Neural cell (in vitro differentiated cells): ENCODE measurements around the gene UGT3A2.

Experiments used
- CTCF ChIP-seq: fragments of 450-650 bp; IDR thresholded peaks from 2 replicates; pipeline ENCODE4 v1.5.1; 2014; ENCODE audit warnings: antibody characterized with exemption, mild to moderate bottlenecking, moderate library complexity; ENCODE audit not compliant: poor library complexity, severe bottlenecking
- EP300 ChIP-seq: fragments of 450-650 bp; conservative IDR thresholded peaks from 2 replicates; pipeline ENCODE4 v1.6.1; 2014; ENCODE audit warnings: antibody characterized with exemption, mild to moderate bottlenecking, moderate library complexity; ENCODE audit not compliant: poor library complexity, severe bottlenecking
- EZH2 ChIP-seq: fragments of 200-600, 300-800 bp; shearing (Covaris generic), sonication (generic); IDR thresholded peaks from 2 replicates; pipeline ENCODE4 v1.6.1; 2014; ENCODE audit warnings: antibody characterized with exemption, low read length, borderline replicate concordance, mild to moderate bottlenecking; ENCODE audit not compliant: insufficient read depth, poor library complexity, severe bottlenecking
- POLR2AphosphoS5 ChIP-seq: IDR thresholded peaks from 2 replicates; pipeline ENCODE4 v1.6.1; 2012
- RAD21 ChIP-seq: fragments of 450-650 bp; conservative IDR thresholded peaks from 2 replicates; pipeline ENCODE4 v1.6.1; 2014; ENCODE audit warnings: antibody characterized with exemption, mild to moderate bottlenecking, moderate library complexity

GRCh38 chr5:36056422-36056821, 10.3 kb downstream of the UGT3A2 start:
- TF ChIP-seq CTCF (no peak), RAD21 (no peak), EP300 (no peak), EZH2 (no peak), POLR2AphosphoS5 (no peak)
